NCI-H1417 treated with DMSO at 0.1 percent for 48 hours (cell line): ENCODE data around the gene SCCPDH.

Source experiments
- DNase-seq: peaks from one replicate; lab custom pipeline; 2025; lab: John Stamatoyannopoulos, UW

The SCCPDH gene

GRCh38 chr1:246786606-246787238, 62.5 kb downstream of the SCCPDH start:
- DNase-seq: no peak

GRCh38 chr1:246787781-246788513, 63.7 kb downstream of the SCCPDH start:
- DNase-seq: no peak

DNA sequence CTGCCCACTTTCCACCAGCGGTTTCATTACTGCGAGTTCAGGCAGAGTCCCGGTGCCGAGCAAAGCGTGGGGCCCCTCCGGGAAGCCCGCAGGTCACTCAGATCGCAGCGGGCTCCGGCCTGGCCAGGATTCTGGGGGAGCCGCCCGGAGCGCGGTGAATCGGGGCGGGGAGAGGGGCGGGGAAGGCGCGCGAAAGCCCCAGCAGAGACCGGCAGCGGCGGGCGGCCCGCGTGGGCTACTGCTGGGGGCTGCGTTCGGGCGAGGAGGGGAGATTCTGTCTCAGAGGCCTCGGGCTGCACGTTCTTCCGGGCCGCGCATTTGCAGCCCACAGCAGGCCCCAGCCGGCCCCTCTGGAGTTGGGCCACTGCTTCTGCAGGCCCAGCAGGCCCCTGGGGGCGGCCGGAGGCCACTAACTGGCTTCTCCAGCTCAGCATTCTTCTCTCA, 64.7 kb downstream of the SCCPDH start:
- DNase-seq: no peak

DNA sequence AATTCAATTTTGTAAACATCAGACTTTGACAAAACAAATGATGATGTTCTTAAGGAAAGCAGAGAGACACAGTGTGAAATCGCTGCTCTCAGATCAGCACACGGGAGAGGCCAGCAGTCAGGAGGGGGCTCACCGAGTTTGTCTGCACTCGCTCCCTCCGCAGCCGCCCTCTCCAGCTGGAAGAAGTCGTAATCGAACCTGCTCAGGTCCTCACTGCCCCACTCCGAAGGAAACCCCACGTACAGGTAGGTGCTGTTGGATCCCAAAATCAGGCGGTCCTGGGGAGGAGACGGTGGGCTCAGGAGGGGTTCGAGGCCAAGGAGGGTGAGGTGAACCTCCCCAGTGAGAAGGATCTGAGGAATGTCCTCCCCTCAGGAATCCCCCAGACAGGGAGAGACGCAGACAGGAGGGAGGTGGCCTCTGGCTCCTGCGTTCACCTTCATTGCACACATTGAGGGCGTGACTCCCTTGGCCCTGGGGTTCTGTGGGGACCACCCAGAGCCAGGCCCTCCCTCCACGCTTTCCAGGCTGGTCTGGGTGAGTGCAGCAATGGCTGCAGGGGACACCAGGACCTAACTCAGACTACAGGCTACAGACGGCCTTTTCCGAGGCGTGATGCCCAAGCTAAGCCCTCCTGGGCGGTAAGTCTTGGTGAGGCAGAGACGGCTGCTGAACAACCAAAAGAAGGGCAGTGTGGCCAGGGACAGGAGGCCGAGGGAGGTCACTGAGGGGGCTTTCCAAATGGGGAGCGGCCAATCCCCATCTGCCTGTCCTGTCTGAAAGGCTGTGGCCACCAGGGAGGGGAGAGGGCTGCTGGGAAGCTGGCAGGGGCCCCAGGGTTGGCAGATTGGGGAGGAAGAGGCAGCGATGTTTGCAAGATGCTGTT, 65.5 kb downstream of the SCCPDH start:
- DNase-seq: no peak

- no peak for DNase-seq
Observed at GRCh38 chr1:246790364-246790763, 66.2 kb downstream of the SCCPDH start.

GRCh38 chr1:246790833-246791232, 66.6 kb downstream of the SCCPDH start:
- DNase-seq: no peak

DNA sequence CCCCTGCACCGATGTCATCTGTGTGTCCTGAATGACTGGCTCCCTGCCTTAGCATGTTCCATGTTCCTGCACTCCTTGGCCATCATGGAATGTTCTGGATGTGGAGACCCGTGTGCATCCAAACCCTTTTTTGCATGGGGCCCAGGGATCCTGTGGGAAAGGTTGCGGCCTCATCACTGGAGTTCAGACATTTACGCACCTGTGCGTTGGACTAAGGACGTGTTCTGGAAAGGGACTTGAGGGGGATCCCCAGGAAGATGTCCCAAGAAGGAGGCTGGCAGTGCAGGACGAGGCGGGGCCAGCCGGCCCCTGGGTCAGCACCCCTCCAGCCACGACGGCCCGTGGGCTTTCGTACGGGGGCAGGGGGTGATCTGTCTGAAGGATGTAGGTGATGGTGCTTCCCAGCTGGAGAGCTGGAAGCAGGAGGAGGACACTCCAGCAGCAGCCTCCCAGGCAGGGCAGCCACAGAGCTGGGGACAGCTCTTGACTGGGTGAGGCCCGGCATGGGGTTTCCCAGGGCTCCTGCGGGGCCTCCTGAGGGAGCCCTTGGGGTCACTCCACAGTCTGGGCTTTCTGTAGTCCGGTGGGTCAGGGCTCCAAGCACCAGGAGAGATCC, 67.2 kb downstream of the SCCPDH start:
- DNase-seq: no peak

DNA sequence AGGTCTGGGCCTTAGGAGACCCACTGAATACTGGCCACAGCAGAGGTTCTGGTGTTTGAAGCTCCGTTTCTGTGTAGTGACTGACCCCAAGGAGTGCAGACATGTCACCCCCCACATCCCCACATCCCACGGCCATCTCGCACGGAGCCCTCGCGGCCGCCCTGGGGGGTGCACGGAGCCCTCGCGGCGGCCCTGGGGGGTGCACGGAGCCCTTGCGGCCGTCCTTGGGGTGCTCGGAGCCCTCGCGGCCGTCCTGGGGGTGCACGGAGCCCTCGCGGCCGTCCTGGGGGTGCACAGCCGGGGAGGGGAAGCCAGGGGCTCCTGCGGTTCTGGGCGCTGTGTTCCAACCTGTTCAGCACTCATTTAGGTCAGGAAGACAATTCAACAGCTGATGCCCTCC, 68.4 kb downstream of the SCCPDH start:
- DNase-seq: no peak

DNA sequence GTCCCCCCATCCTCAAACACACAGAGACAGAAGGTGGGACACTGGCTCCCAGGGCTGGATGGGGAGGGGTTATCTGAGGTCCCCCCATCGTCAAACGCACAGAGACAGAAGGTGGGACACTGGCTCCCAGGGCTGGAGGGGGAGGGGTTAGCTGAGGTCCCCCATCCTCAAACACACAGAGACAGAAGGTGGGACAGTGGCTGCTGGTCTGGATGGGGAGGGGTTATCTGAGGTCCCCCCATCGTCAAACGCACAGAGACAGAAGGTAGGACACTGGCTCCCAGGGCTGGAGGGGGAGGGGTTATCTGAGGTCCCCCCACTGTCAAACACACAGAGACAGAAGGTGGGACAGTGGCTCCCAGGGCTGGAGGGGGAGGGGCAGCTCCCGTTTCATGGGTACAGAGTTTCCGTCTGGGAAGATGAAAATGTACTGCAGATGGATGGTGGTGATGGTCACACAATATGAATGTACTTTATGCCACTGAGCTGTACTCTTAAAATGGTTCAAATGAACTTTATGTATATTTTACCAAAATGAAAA, 69.2 kb downstream of the SCCPDH start:
- no peak for DNase-seq

DNA sequence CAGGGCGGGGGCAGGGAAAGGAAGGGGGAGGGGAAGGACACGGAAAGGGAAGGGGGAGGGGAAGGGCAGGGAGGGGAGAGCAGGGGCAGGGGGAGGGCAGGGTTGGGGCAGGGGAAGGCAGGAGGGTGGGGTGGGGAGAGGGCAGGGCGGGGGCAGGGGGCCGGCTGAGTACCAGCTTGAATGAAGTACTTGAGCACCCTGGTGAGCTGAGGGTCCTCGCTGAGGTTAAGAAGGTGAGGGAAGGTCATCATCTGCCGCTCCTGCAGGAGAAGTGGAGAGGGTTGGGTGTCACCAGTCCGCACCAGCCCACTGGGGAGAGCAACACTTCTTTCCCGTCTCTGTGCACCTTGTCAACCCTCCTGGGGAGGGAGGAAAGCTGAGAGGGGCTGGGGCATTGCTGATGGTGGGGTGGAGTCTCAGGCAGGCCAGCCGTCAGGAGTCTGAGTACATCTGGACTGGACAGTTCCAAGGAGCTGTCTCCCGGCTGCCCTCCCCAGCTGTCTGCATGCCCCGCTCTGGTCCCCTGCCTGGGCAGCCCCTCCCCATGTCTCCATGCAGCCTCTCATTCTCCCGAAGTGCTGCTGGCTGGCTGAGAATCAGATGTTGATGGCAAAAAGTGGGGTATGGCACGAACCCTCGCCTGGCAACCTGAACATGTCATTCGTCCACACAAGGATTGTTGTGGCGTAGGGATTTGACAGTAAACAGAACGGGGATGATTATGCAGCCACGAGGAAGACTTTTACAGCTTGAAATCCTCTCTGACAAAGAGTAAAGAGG, 70.0 kb downstream of the SCCPDH start:
- no peak for DNase-seq

DNA sequence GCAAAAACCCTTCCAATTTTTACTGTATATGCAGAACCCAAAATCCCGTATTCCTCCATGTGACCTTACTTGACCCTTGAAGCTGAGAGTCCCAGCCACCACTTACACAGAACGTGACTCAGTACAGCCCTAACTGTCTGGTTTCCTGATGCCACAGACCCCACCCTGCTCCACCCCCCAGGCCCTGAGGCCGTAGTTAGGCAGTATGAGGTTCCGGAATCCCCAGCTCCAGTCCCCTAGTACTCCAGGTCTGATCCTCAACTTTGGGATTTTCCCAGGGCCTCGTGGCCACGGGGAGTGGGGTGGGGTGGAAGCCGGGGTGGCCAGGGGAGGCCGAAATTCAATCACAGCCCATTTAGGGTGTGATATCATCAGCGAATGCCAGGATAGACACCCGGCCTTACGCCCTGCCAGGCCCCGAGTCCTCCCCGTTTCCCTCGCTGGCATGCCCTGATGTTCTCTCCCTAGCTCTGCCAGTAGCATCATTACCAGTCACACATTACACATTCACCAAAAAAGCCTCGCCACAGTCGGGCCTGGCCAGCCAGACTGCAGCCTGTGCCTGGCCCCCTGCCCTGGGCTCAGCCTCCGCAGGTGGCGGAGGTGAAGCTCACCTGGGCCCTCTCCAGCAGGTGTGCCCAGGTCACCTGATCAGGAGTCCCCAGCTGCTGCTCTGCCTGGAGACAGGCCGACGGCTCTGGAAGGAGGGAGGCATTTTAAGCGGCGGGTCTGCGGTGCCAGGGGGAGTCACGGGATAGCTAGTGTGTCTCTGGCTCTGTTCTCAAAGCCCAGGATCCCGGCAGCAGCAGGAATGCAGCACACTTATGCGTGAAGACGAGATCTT, 70.8 kb downstream of the SCCPDH start:
- no peak for DNase-seq

DNA sequence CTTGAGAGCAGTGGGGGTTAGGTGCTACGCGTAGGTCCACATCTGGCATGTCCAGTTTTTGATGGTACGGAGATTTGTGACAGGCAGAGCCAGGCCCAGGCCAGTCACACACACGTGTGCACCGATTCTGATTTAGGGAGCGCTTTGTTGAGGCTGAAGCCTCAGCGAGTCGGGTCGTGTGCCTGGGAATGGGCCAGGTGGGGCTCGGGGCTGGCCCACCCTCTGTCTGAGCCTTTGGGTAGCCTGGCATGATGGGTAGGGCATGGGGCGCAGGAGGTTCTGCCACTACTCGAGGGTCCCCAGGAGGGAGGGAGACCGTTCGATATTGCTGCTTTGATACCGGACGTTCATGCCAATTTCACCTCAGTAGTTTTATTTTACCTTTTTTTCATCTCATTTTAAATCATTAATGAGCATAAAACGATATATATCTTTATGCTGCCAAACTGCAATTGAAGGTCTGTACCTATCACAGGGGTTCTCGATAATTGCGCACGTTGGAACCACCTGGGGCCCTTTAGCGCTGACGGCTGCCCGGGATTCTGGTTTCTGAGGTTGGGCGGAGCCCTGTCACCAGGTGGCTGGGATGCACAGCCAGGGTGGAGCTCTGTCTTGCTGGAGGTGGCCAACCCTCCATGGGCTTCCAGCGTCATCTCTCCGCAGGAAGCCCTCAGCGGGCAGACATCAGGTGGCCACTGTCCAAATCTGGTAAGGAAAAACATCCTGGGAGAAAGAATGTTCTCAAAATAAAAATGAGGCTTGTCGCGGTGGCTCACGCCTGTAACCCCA, 71.9 kb downstream of the SCCPDH start:
- no peak for DNase-seq

GRCh38 chr1:246797157-246797556, 72.9 kb downstream of the SCCPDH start:
- no peak for DNase-seq

DNA sequence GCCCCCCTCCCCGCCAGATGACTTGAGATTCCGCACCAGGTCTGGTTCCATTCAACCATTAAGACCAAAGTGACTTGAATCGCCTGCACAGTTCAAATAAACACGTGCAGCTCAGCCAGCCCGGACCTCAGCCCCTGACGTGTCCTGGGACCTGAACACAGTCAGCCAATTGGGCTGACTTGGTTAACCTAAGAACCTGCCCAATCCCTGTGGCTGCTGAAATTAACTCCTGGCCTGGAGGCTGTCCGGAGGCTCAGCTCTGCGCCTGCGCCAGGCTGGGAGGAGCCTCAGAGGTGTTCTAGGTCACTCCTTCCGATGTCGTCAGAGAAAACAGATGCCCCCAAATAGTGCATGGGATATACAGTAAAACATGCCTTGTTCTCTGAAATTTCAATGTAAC, 73.4 kb downstream of the SCCPDH start:
- DNase-seq: no peak

GRCh38 chr1:246798107-246798506, 73.9 kb downstream of the SCCPDH start:
- DNase-seq: no peak

DNA sequence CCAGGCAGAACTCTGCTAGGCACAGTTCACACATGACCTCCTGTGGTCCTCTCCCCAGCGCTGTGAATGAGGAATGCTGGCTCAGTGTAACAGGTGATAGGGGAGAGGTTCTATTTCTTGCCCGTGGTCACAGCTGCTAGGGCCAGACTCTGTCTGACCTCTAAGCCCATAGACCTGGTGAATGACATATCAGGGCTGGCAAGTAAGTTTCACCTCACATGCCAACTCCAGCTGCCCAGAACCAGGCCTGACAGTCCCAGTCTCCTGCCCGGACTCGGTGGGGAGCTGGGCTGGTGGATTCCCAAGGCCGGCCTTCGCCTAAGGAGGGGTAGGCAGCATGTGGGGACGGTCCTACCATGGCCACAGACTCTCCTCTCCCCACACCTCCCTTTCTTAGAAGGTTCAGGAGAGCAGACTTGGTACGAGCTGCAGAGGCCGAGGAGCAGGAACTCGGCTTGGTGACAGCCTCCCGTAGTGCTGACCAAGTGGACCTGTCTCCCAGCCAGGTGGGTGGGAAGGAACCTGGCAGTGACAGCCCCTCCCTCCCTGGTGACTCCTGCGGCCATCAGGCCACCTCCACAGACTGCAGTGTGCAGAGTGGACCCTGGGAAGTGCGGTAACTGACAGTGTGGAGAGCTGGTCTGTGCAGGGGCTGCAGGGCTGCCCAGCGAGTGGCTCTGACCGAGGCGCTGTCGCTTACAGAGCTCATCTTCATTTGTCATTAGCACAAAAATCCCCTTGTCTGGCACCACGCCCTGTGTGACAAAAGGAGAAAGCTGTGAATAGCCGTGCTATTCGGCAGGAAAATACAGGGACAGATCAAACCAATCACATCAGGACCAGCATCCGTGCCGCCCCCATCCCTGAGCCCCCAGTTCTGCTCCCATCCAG, 74.6 kb downstream of the SCCPDH start:
- DNase-seq: no peak

DNA sequence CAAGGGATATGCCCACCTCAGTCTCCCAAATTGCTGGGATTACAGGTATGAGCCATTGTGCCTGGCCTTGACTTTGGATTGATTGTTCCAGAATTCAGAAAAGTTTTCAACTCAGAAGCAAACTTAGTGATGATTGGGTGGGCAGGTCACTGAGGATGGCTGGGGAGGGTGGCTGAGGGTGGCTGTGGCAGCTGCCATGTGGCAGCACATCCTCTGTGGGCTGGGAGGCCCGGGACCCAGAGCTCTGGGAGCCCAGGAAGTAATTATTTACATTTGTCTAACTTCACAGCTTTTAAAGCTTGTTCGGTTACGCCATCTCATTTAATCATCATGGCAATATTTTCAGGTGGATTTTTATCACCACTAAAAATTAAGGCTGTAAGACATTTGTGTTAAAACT, 76.1 kb downstream of the SCCPDH start:
- no peak for DNase-seq

GRCh38 chr1:246800756-246801155, 76.5 kb downstream of the SCCPDH start:
- DNase-seq: no peak
